GM12872 (cell line): ENCODE results near the gene B3GALT2.

ENCODE experiments used
- CTCF ChIP-seq: IDR thresholded peaks from 3 replicates; pipeline ENCODE4 v1.5.1; 2011; ENCODE audit warnings: low read depth, mild to moderate bottlenecking, low read length, moderate library complexity; ENCODE audit not compliant: insufficient read depth

Gene B3GALT2

GRCh38 chr1:193213998-193214397 lies 27.6 kb upstream of the B3GALT2 start:
- TF ChIP-seq CTCF, result no peak

- no peak for TF ChIP-seq CTCF
Measured at GRCh38 chr1:193212637-193213036, 26.2 kb upstream of the B3GALT2 start.

- no peak for TF ChIP-seq CTCF
Measured at GRCh38 chr1:193211539-193211938, 25.1 kb upstream of the B3GALT2 start.

- no peak for TF ChIP-seq CTCF
Measured at GRCh38 chr1:193210996-193211395, 24.6 kb upstream of the B3GALT2 start.

DNA sequence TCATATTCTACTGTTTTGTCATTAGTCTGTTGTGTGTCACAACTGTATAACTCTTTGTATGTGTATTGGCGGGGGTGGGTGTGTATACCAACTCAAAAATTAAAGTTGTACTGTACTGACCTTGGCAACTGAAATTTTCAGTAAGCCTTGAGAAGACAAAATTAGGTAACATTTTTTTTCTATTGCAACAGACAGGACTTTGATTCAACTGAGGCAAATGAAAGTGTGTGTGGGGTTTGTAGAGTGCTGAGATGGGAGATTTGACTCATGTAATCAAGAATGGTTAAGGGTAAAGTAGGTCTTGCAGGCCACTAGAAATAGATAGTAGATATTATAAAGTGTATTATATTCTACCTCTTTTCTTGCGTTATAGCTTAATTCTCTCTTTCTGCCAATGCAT lies 14.6 kb upstream of the B3GALT2 start:
- TF ChIP-seq CTCF, result no peak

DNA sequence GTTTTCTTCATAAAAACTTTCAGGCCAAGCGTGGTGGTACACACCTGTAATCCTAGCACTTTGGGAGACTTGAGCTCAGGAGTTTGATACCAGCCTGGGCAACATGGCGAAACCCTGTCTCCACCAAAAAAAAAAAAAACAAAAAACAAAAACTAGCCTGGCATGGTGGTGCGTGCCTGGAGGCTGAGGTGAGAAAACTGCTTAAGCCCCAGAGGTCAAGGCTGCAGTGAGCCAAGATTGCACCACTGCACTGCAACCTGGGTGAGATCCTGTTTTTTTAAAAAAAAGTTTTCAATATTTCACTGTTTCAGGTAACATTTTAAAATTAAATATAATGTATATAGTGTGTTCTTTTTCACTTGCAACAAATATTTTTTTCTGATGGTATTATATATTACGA lies 13.5 kb upstream of the B3GALT2 start:
- no peak for TF ChIP-seq CTCF

- TF ChIP-seq CTCF, result no peak
Measured at GRCh38 chr1:193192586-193192985, 6.2 kb upstream of the B3GALT2 start.
